Measurements from ENCODE around the gene SLC39A8. TPM values are rescaled to one million over a fixed set of nuclear protein-coding genes. Genes with fewer than 3 reads are reported as not detected.

The SLC39A8 gene
- total RNA-seq, 1 experiment from 2014 or later = 13.2 TPM

- intact Hi-C loops (cut with micrococcal nuclease) = no loop called here
- BruUV-seq (replicated peaks) = no TSS peak
Observed at GRCh38 chr4:102362922-102363432, 17.7 kb upstream of the SLC39A8 start.

More at GRCh38 chr4:102362922-102363432, 17.7 kb upstream of the SLC39A8 start:
- no peak for TF ChIP-seq ELF1 (IDR thresholded peaks at IDR 0.05; ENCODE audit: borderline replicate concordance, low read depth)
- TF ChIP-seq ATF3 (IDR thresholded peaks at IDR 0.05) = no peak
- TF ChIP-seq FOSL1 (IDR thresholded peaks at IDR 0.05; ENCODE audit: low read depth) = no peak
- no peak for TF ChIP-seq REST (IDR thresholded peaks at IDR 0.05; ENCODE audit: low read depth)
- TF ChIP-seq, protein P1, sequence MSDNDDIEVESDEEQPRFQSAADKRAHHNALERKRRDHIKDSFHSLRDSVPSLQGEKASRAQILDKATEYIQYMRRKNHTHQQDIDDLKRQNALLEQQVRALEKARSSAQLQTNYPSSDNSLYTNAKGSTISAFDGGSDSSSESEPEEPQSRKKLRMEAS (IDR thresholded peaks at IDR 0.05) = no peak
- no peak for TF ChIP-seq TCF7L2 (IDR thresholded peaks at IDR 0.05; ENCODE audit: borderline replicate concordance, extremely low read depth, insufficient read depth, insufficient read length)
- TF ChIP-seq RAD21 (IDR thresholded peaks at IDR 0.05; ENCODE audit: low read depth) = no peak
- no peak for TF ChIP-seq POLR2AphosphoS5 (IDR thresholded peaks at IDR 0.05; ENCODE audit: low read depth, low read length)
- TF ChIP-seq CEBPB (IDR thresholded peaks at IDR 0.05; ENCODE audit: low read depth) = no peak
- TF ChIP-seq, protein P2, sequence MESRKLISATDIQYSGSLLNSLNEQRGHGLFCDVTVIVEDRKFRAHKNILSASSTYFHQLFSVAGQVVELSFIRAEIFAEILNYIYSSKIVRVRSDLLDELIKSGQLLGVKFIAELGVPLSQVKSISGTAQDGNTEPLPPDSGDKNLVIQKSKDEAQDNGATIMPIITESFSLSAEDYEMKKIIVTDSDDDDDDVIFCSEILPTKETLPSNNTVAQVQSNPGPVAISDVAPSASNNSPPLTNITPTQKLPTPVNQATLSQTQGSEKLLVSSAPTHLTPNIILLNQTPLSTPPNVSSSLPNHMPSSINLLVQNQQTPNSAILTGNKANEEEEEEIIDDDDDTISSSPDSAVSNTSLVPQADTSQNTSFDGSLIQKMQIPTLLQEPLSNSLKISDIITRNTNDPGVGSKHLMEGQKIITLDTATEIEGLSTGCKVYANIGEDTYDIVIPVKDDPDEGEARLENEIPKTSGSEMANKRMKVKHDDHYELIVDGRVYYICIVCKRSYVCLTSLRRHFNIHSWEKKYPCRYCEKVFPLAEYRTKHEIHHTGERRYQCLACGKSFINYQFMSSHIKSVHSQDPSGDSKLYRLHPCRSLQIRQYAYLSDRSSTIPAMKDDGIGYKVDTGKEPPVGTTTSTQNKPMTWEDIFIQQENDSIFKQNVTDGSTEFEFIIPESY (IDR thresholded peaks at IDR 0.05; ENCODE audit: extremely low read depth, insufficient replicate concordance, low read length) = no peak
- no peak for TF ChIP-seq JUND (IDR thresholded peaks at IDR 0.05)
- no peak for TF ChIP-seq EGR1 (IDR thresholded peaks at IDR 0.05; ENCODE audit: low read depth)
- no peak for TF ChIP-seq SIN3A (IDR thresholded peaks at IDR 0.05; ENCODE audit: low read depth)
- TF ChIP-seq POLR2A (IDR thresholded peaks at IDR 0.05; ENCODE audit: borderline replicate concordance, extremely low read depth, insufficient read depth, insufficient read length) = no peak
- TF ChIP-seq ZNF274 (IDR thresholded peaks at IDR 0.05; ENCODE audit: low read depth, low read length) = no peak
- TF ChIP-seq ZFX (IDR thresholded peaks at IDR 0.05) = no peak
- TF ChIP-seq EZH2 (IDR thresholded peaks at IDR 0.05) = no peak
- no peak for TF ChIP-seq YY1 (IDR thresholded peaks at IDR 0.05; ENCODE audit: extremely low read depth, insufficient replicate concordance, low read depth, low read length)
- Histone ChIP-seq H4K20me1 (ENCODE audit: insufficient read depth) (no peaks in the 10 kb centered on the region), H3K27me3 (ENCODE audit: insufficient read depth, low read length) (no peaks in the 10 kb centered on the region), H3K9me2 (ENCODE audit: insufficient read depth) (no peaks in the 10 kb centered on the region), H3K9me3 (ENCODE audit: control insufficient read depth in 1 of 2, insufficient read depth in 1 of 2, low read depth in 1 of 2, low read length in 2 of 2) (no peaks in the 10 kb centered on the region), H3K36me3 (ENCODE audit: control insufficient read depth in 1 of 2, insufficient read depth in 2 of 2, low read length in 2 of 2) (no peaks in the 10 kb centered on the region), H3K79me2 (ENCODE audit: insufficient read depth, low read length) (no peaks in the 10 kb centered on the region), H3K27ac (ENCODE audit: low read depth, low read length) (no peak overlapping the region), H3K4me2 (ENCODE audit: low read length) (no peak overlapping the region), H2AFZ (ENCODE audit: low read depth, low read length, poor library complexity, severe bottlenecking) (no peak overlapping the region), H3K9ac (ENCODE audit: low read length) (no peak overlapping the region), H3K4me3 (replicated peaks in 1 of 2; ENCODE audit: low read depth in 1 of 2, low read length in 2 of 2) (no peak overlapping the region), H3K4me1 (ENCODE audit: control insufficient read depth in 1 of 2, insufficient read depth in 2 of 2, low read length in 2 of 2) (no peaks in the 10 kb centered on the region)
- ATAC-seq (no peak), DNase-seq (ENCODE audit: low read depth, low spot score) (no peak)
- ChIA-PET CTCF (no interaction called here), RAD21 (ENCODE audit: low non-redundant PET in 1 of 2, low total read pairs in 2 of 2, uncharacterized antibody in 2 of 2, unreplicated experiment in 2 of 2) (interaction anchor here in 1 of 2 experiments (0.6 kb wide), 1 partner anchor 67 kb away, joined by 3 read pairs; no protein-coding TSS in a partner anchor), POLR2A (no interaction called here)
